Natural killer cell treated with Interleukin-12 subunit alpha and Interleukin-12 subunit beta and Interleukin-15 and Interleukin-18, amount 100 ng/mL, for 72 hours (primary cell): ENCODE data around the gene ENTPD1. TPM values are rescaled to one million over a fixed set of nuclear protein-coding genes. Genes with fewer than 3 reads are reported as not detected.
A peak's percentile ranks its signal among the peaks of the same experiment; 100 is the strongest.
"Not testable (repeated sequence)": the region's sequence is repeated elsewhere in the genome, so short reads cannot be mapped to it uniquely, and the experiment has no call there.

Source experiments
- ATAC-seq, 2 donors: fragments of 150-1000 bp; cut with Tn5 transposase in 1 of 2; sonication (Bioruptor Pico), chemical (Tn5 transposase) in 1 of 2; 2 replicates each; pipeline ENCODE4 v1.10.0; 2021
- DNase-seq: peaks from one replicate; pipeline ENCODE4 v3.0.0; 2022; ENCODE audit warnings: low spot score
- H3K27ac Mint-ChIP-seq, 2 donors: 1 replicate in 1 of 2; 2 replicates in 1 of 2; pipeline ENCODE4 v1.8.0; 2022; ENCODE audit warnings: mixed read lengths in 2 of 2, mild to moderate bottlenecking in 1 of 2, moderate library complexity in 1 of 2
- H3K27me3 Mint-ChIP-seq, 2 donors: 1 replicate in 1 of 2; 2 replicates in 1 of 2; pipeline ENCODE4 v1.8.0; 2022; ENCODE audit warnings: mixed read lengths in 2 of 2
- H3K36me3 Mint-ChIP-seq: one replicate; pipeline ENCODE4 v1.8.0; 2022; ENCODE audit warnings: mixed read lengths
- H3K4me1 Mint-ChIP-seq, 2 donors: 1 replicate in 1 of 2; 2 replicates in 1 of 2; pipeline ENCODE4 v1.8.0; 2022; ENCODE audit warnings: low read depth in 2 of 2, mixed read lengths in 2 of 2, mild to moderate bottlenecking in 1 of 2
- H3K4me3 Mint-ChIP-seq: one replicate; pipeline ENCODE4 v1.8.0; 2022; ENCODE audit warnings: mixed read lengths
- H3K9me3 Mint-ChIP-seq: 2 replicates; pipeline ENCODE4 v1.8.0; 2022; ENCODE audit warnings: mixed read lengths
- total RNA-seq, 2 donors: library from RNA; stranded (reverse); gene quantifications; one replicate each; pipeline ENCODE4 v1.2.3, GENCODE V29; 2022

Gene ENTPD1
- total RNA-seq, 2 donors from 2014 or later = 56.4 to 111 TPM

- ATAC-seq = not testable (repeated sequence)
Measured at GRCh38 chr10:95777638-95778037, 21.7 kb downstream of the ENTPD1 start.

GRCh38 chr10:95782318-95782717 is 26.4 kb downstream of the ENTPD1 start:
- H3K4me3 Mint-ChIP-seq = peak overlapping the region; percentile 82
- peaks cover 46 to 57% of the 10 kb centered on the region in 2 donors for H3K4me1 Mint-ChIP-seq
- no peak for DNase-seq
- H3K27ac Mint-ChIP-seq = peak overlapping the region; percentile 95 to 97
- peaks cover 4% of the 10 kb centered on the region for H3K9me3 Mint-ChIP-seq
- no peak for ATAC-seq
- peaks cover 7% of the 10 kb centered on the region in 2 donors for H3K27me3 Mint-ChIP-seq
- H3K36me3 Mint-ChIP-seq = peaks cover 19% of the 10 kb centered on the region

More at GRCh38 chr10:95777638-95778037, 21.7 kb downstream of the ENTPD1 start:
- Mint-ChIP-seq H3K36me3 (peaks cover 44% of the 10 kb centered on the region), H3K4me1 (peaks cover 11 to 21% of the 10 kb centered on the region in 2 donors)
- not testable (repeated sequence) for DNase-seq, H3K27ac Mint-ChIP-seq, H3K9me3 Mint-ChIP-seq, H3K4me3 Mint-ChIP-seq, H3K27me3 Mint-ChIP-seq

DNA sequence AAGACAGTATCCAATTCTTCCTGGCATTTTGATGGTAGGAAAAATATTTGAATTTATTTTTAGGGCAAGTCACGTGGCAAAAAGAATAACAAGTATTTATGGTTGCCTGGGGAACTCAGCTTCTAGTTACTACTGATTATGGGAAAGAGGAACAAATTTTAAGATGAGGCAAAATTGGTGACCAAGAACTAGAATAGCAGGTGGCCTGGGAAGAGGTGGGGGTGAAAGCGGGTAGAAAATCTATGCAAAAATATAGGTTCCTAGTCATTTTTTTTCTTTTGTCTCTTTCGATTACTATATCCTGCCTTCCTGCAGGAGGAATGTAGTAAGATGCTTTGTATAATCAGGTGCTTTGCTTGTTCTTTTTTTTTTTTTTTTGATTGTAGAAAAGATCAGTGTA is 27.8 kb downstream of the ENTPD1 start:
- peaks cover 4% of the 10 kb centered on the region for H3K9me3 Mint-ChIP-seq
- H3K36me3 Mint-ChIP-seq = peaks cover 17% of the 10 kb centered on the region
- H3K27me3 Mint-ChIP-seq = peaks cover 6 to 7% of the 10 kb centered on the region in 2 donors
- peak overlapping the region; percentile 82 for H3K4me3 Mint-ChIP-seq
- ATAC-seq = peak; percentile 30 to 60
- no peak for DNase-seq
- H3K4me1 Mint-ChIP-seq = peaks cover 53 to 64% of the 10 kb centered on the region in 2 donors
- H3K27ac Mint-ChIP-seq = peak overlapping the region; percentile 95 to 97

- no peaks in the 10 kb centered on the region for H3K9me3 Mint-ChIP-seq
Measured at GRCh38 chr10:95784279-95784913, 28.4 kb downstream of the ENTPD1 start.

GRCh38 chr10:95785317-95785716 is 29.4 kb downstream of the ENTPD1 start:
- peak; percentile 71 for DNase-seq
- Mint-ChIP-seq H3K4me1 (peaks cover 54 to 64% of the 10 kb centered on the region in 2 donors), H3K27me3 (peaks cover 0 to 4% of the 10 kb centered on the region in 2 donors), H3K36me3 (peaks cover 7% of the 10 kb centered on the region), H3K27ac (peak overlapping the region; percentile 95 to 97), H3K4me3 (peak overlapping the region; percentile 82), H3K9me3 (no peaks in the 10 kb centered on the region)
- peak; percentile 62 to 67 for ATAC-seq

More at GRCh38 chr10:95784279-95784913, 28.4 kb downstream of the ENTPD1 start:
- no peak for DNase-seq
- H3K36me3 Mint-ChIP-seq = peaks cover 11% of the 10 kb centered on the region
- peaks cover 0 to 4% of the 10 kb centered on the region in 2 donors for H3K27me3 Mint-ChIP-seq
- H3K4me3 Mint-ChIP-seq = peak overlapping the region; percentile 82
- ATAC-seq = peak in 1 of 2 donors; percentile 36
- H3K27ac Mint-ChIP-seq = peak overlapping the region; percentile 95 to 97
- peaks cover 50 to 61% of the 10 kb centered on the region in 2 donors for H3K4me1 Mint-ChIP-seq

- no peak for DNase-seq
- peak overlapping the region; percentile 82 for H3K4me3 Mint-ChIP-seq
- H3K4me1 Mint-ChIP-seq = peaks cover 57 to 70% of the 10 kb centered on the region in 2 donors
- peaks cover 1% of the 10 kb centered on the region for H3K9me3 Mint-ChIP-seq
- peaks cover 3% of the 10 kb centered on the region for H3K36me3 Mint-ChIP-seq
- peak overlapping the region; percentile 95 to 97 for H3K27ac Mint-ChIP-seq
- ATAC-seq = peak; percentile 51 to 52
- no peaks in the 10 kb centered on the region for H3K27me3 Mint-ChIP-seq
Measured at GRCh38 chr10:95785942-95786669, 30.1 kb downstream of the ENTPD1 start.

DNA sequence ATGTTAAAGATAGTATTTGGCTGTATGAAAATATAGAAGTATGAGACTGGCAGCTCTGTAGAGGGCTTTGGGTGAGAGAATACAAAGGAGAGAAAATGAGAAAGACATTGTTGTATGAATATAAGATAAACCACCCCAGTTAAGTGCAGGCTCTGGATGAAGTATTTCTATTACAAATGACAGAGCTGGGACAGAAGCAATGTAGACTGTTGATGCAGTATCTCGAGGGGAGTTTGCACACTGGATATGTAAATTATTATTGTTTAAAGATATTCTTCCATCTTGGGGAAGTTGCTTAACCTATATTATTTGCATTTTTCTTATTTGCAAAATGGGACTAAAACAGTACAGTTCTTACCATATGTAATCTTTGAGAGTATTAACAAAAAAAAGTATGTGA is 31.5 kb downstream of the ENTPD1 start:
- peaks cover 67 to 78% of the 10 kb centered on the region in 2 donors for H3K4me1 Mint-ChIP-seq
- peak overlapping the region; percentile 82 for H3K4me3 Mint-ChIP-seq
- peaks cover 15% of the 10 kb centered on the region for H3K36me3 Mint-ChIP-seq
- peak overlapping the region; percentile 95 to 97 for H3K27ac Mint-ChIP-seq
- DNase-seq = no peak
- no peaks in the 10 kb centered on the region for H3K27me3 Mint-ChIP-seq
- H3K9me3 Mint-ChIP-seq = peaks cover 6% of the 10 kb centered on the region
- ATAC-seq = peak; percentile 24 to 34

- Mint-ChIP-seq H3K4me3 (peak overlapping the region; percentile 33), H3K27me3 (no peaks in the 10 kb centered on the region), H3K27ac (peak overlapping the region; percentile 95 to 97), H3K9me3 (peaks cover 6% of the 10 kb centered on the region), H3K4me1 (peaks cover 72 to 83% of the 10 kb centered on the region in 2 donors), H3K36me3 (peaks cover 15% of the 10 kb centered on the region)
- DNase-seq (no peak), ATAC-seq (no peak)
Measured at GRCh38 chr10:95788830-95789229, 32.9 kb downstream of the ENTPD1 start.

DNA sequence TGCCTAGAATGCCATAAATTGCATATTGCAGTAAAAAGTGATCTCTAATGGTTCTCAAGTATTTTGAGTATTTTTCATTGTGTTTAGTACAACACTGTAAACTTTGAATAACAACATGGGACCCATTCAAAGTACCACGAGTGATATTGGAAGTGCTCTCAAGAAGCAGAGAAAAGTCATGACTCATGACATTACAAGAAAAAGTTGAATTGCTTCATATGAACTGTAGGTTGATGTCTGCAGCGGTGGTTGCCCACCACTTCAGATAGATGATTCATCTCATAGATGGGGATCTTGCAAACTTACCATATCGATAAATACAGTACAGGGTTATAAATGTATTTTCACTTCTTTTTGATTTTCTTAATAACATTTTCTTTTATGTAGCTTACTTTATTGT is 33.9 kb downstream of the ENTPD1 start:
- H3K4me3 Mint-ChIP-seq = peak overlapping the region; percentile 68

DNA sequence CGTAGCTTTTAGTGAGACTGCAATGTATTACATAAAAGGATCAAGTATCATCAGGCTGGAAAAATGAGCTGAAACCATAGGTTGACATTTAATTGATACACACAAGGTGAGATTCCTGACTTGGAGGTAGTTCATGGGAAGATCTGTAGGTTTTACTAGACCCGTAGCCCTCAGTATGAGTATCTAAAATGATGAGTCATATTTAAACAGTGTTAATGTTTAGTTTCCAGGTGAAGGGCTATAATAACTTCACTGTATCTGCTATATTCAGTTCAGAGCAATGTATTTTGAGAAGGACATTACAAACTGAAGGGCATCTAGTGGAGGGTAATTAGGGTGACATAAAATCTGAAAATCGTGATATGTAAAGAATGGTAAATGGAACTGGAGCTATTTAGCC is 35.0 kb downstream of the ENTPD1 start:
- H3K4me1 Mint-ChIP-seq = peaks cover 66 to 80% of the 10 kb centered on the region in 2 donors
- H3K36me3 Mint-ChIP-seq = peaks cover 24% of the 10 kb centered on the region
- no peak for DNase-seq
- peak overlapping the region; percentile 70 for H3K4me3 Mint-ChIP-seq
- no peak for ATAC-seq
- no peaks in the 10 kb centered on the region for H3K27me3 Mint-ChIP-seq
- H3K27ac Mint-ChIP-seq = peak overlapping the region; percentile 97
- peaks cover 6% of the 10 kb centered on the region for H3K9me3 Mint-ChIP-seq

More for the DNA sequence above, 33.9 kb downstream of the ENTPD1 start:
- DNase-seq (no peak), ATAC-seq (peak; percentile 71 to 80)
- Mint-ChIP-seq H3K27ac (peak overlapping the region; percentile 97), H3K4me1 (peaks cover 71 to 82% of the 10 kb centered on the region in 2 donors), H3K27me3 (no peaks in the 10 kb centered on the region), H3K36me3 (peaks cover 20% of the 10 kb centered on the region), H3K9me3 (peaks cover 6% of the 10 kb centered on the region)

DNA sequence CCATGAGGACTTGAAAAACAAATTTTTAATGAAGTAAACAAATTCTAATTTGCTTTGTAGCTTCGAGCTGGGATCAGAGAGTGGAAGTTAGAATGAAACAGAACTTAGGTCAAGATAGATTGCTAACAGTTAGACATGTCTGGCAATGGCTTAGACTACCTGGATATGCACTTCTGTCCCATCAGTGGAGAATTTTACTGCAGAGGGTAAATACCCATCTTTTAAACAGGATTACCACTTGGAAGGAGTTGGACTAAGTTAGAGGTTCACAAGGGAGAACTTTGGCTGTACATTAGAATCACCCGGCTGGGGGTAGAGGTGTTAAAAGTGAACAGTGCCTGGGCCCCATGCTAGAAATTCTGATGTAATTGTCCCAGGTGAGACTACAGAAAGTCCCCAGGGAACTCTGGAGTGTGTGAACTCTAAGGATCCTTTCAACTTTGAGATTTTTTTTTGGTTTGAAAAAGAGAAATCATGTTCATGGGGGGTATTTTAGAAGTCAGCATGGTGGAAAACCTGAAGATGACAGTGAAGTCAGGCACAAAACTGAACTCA is 35.5 kb downstream of the ENTPD1 start:
- DNase-seq = no peak
- H3K27me3 Mint-ChIP-seq = no peaks in the 10 kb centered on the region
- H3K4me3 Mint-ChIP-seq = peak overlapping the region; percentile 70
- no peak for ATAC-seq
- peaks cover 66 to 81% of the 10 kb centered on the region in 2 donors for H3K4me1 Mint-ChIP-seq
- H3K27ac Mint-ChIP-seq = peak overlapping the region; percentile 97
- H3K36me3 Mint-ChIP-seq = peaks cover 27% of the 10 kb centered on the region
- H3K9me3 Mint-ChIP-seq = peaks cover 7% of the 10 kb centered on the region

- Mint-ChIP-seq H3K4me1 (peaks cover 69 to 83% of the 10 kb centered on the region in 2 donors), H3K27me3 (no peaks in the 10 kb centered on the region), H3K9me3 (peaks cover 11% of the 10 kb centered on the region), H3K4me3 (peak overlapping the region; percentile 70), H3K36me3 (peaks cover 31% of the 10 kb centered on the region), H3K27ac (peak overlapping the region; percentile 97)
- DNase-seq = no peak
- no peak for ATAC-seq
Measured at GRCh38 chr10:95792211-95792780, 36.3 kb downstream of the ENTPD1 start.

GRCh38 chr10:95792874-95793285 is 36.9 kb downstream of the ENTPD1 start:
- H3K27ac Mint-ChIP-seq = peak overlapping the region; percentile 97
- H3K36me3 Mint-ChIP-seq = peaks cover 37% of the 10 kb centered on the region
- H3K27me3 Mint-ChIP-seq = no peaks in the 10 kb centered on the region
- H3K4me1 Mint-ChIP-seq = peaks cover 73 to 83% of the 10 kb centered on the region in 2 donors
- H3K4me3 Mint-ChIP-seq = peak overlapping the region; percentile 65
- ATAC-seq (no peak), DNase-seq (no peak)
- H3K9me3 Mint-ChIP-seq = peaks cover 11% of the 10 kb centered on the region
